ENCODE measurements around the gene MED16. TPM values are rescaled to one million over a fixed set of nuclear protein-coding genes. Genes with fewer than 3 reads are reported as not detected.

The MED16 gene
- total and polyA plus RNA-seq, 2 of the 13 experiments (the other 11 are each of a cell fraction or from before 2014, with no cell fraction given) = 13.3 to 14.8 TPM

- no peak overlapping the region for H3K4me2 ChIP-seq (ENCODE audit: low read depth, low read length)
Observed at GRCh38 chr19:884420-885211, 8.4 kb downstream of the MED16 start.

GRCh38 chr19:883661-884211 is 9.3 kb downstream of the MED16 start:
- CTCF ChIA-PET (ENCODE audit: low intra/inter-chr PET ratio, low total read pairs) = no interaction called here
- peaks cover 17 to 35% of the 10 kb centered on the region in 2 experiments; a peak in 4 of 5 replicates for H3K36me3 ChIP-seq (replicated peaks in 1 of 2; ENCODE audit: control insufficient read depth in 1 of 2, insufficient read depth in 2 of 2, low read length in 2 of 2)
- no peak overlapping the region for H3K9ac ChIP-seq (ENCODE audit: insufficient read depth, low read depth, low read length)
- H3K4me3 ChIP-seq (replicated peaks in 1 of 3; ENCODE audit: insufficient read depth in 1 of 3, low read depth in 2 of 3, low read length in 3 of 3) = no peak overlapping the region
- no peak for FAIRE-seq
- 98% methylated on average over 18 of the region's 22 CpGs for WGBS (ENCODE audit: low lambda C conversion rate)
- no peaks in the 10 kb centered on the region for H4K20me1 ChIP-seq (ENCODE audit: insufficient read depth, low read length)
- no peak overlapping the region for H3K27ac ChIP-seq (ENCODE audit: extremely low read length, insufficient read depth, low read length)
- no peaks in the 10 kb centered on the region for H3K79me2 ChIP-seq (ENCODE audit: insufficient read depth, low read length)
- POLR2A ChIA-PET = no interaction called here
- no peak overlapping the region for H3K4me2 ChIP-seq (ENCODE audit: low read depth, low read length)
- no peak overlapping the region for H2AFZ ChIP-seq (ENCODE audit: low read length)
- in situ Hi-C loops (cut with HindIII; ENCODE audit: extremely low pct_ligation_motif_present, low pct_unique_long_range_greater_than_20kb) = no loop called here
- TF ChIP-seq ZNF564 (CRISPR knock-in tag; IDR thresholded peaks at IDR 0.05) (no peak), RBFOX2 (IDR thresholded peaks at IDR 0.05; ENCODE audit: low read depth, low read length) (0 out of 2 replicates have a peak, but pooled peaks have one; percentile 36)
- H3K4me1 ChIP-seq (ENCODE audit: insufficient read depth, low read length) = peaks cover 9% of the 10 kb centered on the region
- DNase-seq (ENCODE audit: low spot score) = no peak
- intact Hi-C loops (cut with micrococcal nuclease; ENCODE audit: unreplicated experiment) = no loop called here
- H3K9me3 ChIP-seq (ENCODE audit: low read length) = no peaks in the 10 kb centered on the region
- ATAC-seq = no peak
- H3K27me3 ChIP-seq (ENCODE audit: control insufficient read depth in 1 of 2, insufficient read depth in 2 of 2, low read length in 2 of 2) = no peaks in the 10 kb centered on the region
- BruUV-seq (replicated peaks) = no TSS peak

More at GRCh38 chr19:884420-885211, 8.4 kb downstream of the MED16 start:
- Histone ChIP-seq H3K9ac (ENCODE audit: insufficient read depth, low read depth, low read length) (no peak overlapping the region), H3K4me3 (replicated peaks in 1 of 3; ENCODE audit: insufficient read depth in 1 of 3, low read depth in 2 of 3, low read length in 3 of 3) (no peak overlapping the region), H4K20me1 (ENCODE audit: insufficient read depth, low read length) (no peaks in the 10 kb centered on the region; the same call in 1 of the 2 replicates), H3K79me2 (ENCODE audit: insufficient read depth, low read length) (no peaks in the 10 kb centered on the region), H2AFZ (ENCODE audit: low read length) (no peak overlapping the region), H3K4me1 (ENCODE audit: insufficient read depth, low read length) (peaks cover 9% of the 10 kb centered on the region), H3K27ac (ENCODE audit: extremely low read length, insufficient read depth, low read length) (no peak overlapping the region), H3K27me3 (ENCODE audit: control insufficient read depth in 1 of 2, insufficient read depth in 2 of 2, low read length in 2 of 2) (no peaks in the 10 kb centered on the region), H3K36me3 (replicated peaks in 1 of 2; ENCODE audit: control insufficient read depth in 1 of 2, insufficient read depth in 2 of 2, low read length in 2 of 2) (peaks cover 20 to 37% of the 10 kb centered on the region in 2 experiments; a peak in 4 of 5 replicates), H3K9me3 (ENCODE audit: low read length) (no peaks in the 10 kb centered on the region)
- in situ Hi-C loops (cut with HindIII; ENCODE audit: extremely low pct_ligation_motif_present, low pct_unique_long_range_greater_than_20kb) = no loop called here
- WGBS (ENCODE audit: low lambda C conversion rate) = 97% methylated on average over 23 of the region's 51 CpGs
- no TSS peak for BruUV-seq (replicated peaks)
- POLR2A ChIA-PET = no interaction called here
- FAIRE-seq (no peak), DNase-seq (ENCODE audit: low spot score) (no peak), ATAC-seq (no peak)
- TF ChIP-seq RBFOX2 (IDR thresholded peaks at IDR 0.05; ENCODE audit: low read depth, low read length) (0 out of 2 replicates have a peak, but pooled peaks have one; percentile 34), SP2 (CRISPR knock-in tag; IDR thresholded peaks at IDR 0.05) (no peak), E2F5 (CRISPR knock-in tag; conservative IDR thresholded peaks at IDR 0.05) (no peak), ZNF382 (CRISPR knock-in tag; IDR thresholded peaks at IDR 0.05; ENCODE audit: borderline replicate concordance) (no peak)
- CTCF ChIA-PET (ENCODE audit: low intra/inter-chr PET ratio, low total read pairs) = no interaction called here
- intact Hi-C loops (cut with micrococcal nuclease; ENCODE audit: unreplicated experiment) = no loop called here
